OCI-LY3 (cell line): ENCODE results near the gene LYPD6.
"Not testable (repeated sequence)": the region's sequence is repeated elsewhere in the genome, so short reads cannot be mapped to it uniquely, and the experiment has no call there.

Experiments used
- EZH2phosphoT487 ChIP-seq: fragments of 200-600 bp; shearing (Covaris generic); IDR thresholded peaks from 2 replicates; pipeline ENCODE4 v1.6.1; 2018; ENCODE audit warnings: antibody characterized with exemption, mixed run types, low read depth
- TF ChIP-seq, protein P1 (sequence below): fragments of 200-600, 300-600 bp; sonication (generic); IDR thresholded peaks from 2 replicates; pipeline ENCODE4 v1.5.1; 2014; ENCODE audit warnings: antibody characterized with exemption, low read length, low read depth

DNA sequence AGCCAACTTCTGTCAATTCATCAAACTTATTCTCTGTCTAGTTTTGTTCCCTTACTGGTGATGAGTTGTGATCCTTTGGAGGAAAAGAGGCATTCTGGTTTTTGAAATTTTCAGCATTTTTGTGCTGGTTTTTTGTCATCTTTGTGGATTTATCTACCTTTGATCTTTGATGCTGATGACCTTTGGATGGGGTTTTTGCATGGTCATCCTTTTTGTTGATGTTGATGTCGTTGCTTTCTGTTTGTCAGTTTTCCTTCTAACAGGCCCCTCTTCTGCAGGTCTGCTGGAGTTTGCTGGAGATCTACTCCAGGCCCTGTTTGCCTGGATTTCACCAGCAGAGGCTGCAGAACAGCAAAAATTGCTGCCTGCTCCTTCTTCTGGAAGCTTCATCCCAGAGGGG, 168.8 kb downstream of the LYPD6 start:
- TF ChIP-seq, protein P1, sequence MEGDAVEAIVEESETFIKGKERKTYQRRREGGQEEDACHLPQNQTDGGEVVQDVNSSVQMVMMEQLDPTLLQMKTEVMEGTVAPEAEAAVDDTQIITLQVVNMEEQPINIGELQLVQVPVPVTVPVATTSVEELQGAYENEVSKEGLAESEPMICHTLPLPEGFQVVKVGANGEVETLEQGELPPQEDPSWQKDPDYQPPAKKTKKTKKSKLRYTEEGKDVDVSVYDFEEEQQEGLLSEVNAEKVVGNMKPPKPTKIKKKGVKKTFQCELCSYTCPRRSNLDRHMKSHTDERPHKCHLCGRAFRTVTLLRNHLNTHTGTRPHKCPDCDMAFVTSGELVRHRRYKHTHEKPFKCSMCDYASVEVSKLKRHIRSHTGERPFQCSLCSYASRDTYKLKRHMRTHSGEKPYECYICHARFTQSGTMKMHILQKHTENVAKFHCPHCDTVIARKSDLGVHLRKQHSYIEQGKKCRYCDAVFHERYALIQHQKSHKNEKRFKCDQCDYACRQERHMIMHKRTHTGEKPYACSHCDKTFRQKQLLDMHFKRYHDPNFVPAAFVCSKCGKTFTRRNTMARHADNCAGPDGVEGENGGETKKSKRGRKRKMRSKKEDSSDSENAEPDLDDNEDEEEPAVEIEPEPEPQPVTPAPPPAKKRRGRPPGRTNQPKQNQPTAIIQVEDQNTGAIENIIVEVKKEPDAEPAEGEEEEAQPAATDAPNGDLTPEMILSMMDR, result not testable (repeated sequence)
- TF ChIP-seq EZH2phosphoT487, result not testable (repeated sequence)
